ENCODE data around the gene RPS29. TPM values are rescaled to one million over a fixed set of nuclear protein-coding genes. Genes with fewer than 3 reads are reported as not detected.
"Not testable (repeated sequence)": the region's sequence is repeated elsewhere in the genome, so short reads cannot be mapped to it uniquely, and the experiment has no call there.

RPS29 gene
- total RNA-seq, 1 donor from 2014 or later = 5,636 TPM

GRCh38 chr14:49593016-49593415 is 6.8 kb upstream of the RPS29 start:
- no peak for DNase-seq (ENCODE audit: low spot score)
- Histone ChIP-seq H3K9ac (no peak overlapping the region), H3F3A (ENCODE audit: low read depth) (peaks cover 13% of the 10 kb centered on the region), H3K4me2 (no peak overlapping the region), H3K9me3 (ENCODE audit: low read depth) (no peaks in the 10 kb centered on the region), H4K20me1 (ENCODE audit: low read depth) (no peaks in the 10 kb centered on the region), H3K4me1 (no peaks in the 10 kb centered on the region), H3K79me2 (ENCODE audit: low read depth) (peaks cover 9% of the 10 kb centered on the region), H2AFZ (replicated peaks) (no peak overlapping the region), H3K4me3 (no peak overlapping the region), H3K27ac (no peak overlapping the region), H3K36me3 (no peaks in the 10 kb centered on the region), H3K27me3 (no peaks in the 10 kb centered on the region)
- Mint-ChIP-seq H3K27me3 (ENCODE audit: insufficient read depth, low read depth) (no peaks in the 10 kb centered on the region), H3K4me3 (no peak overlapping the region), H3K36me3 (no peaks in the 10 kb centered on the region), H3K9me3 (no peaks in the 10 kb centered on the region), H3K4me1 (peaks cover 9% of the 10 kb centered on the region), H3K27ac (no peak overlapping the region)
- no peak for TF ChIP-seq CTCF (IDR thresholded peaks at IDR 0.05)
- TF ChIP-seq EZH2 (IDR thresholded peaks at IDR 0.05) = no peak
- TF ChIP-seq EZH2phosphoT487 (IDR thresholded peaks at IDR 0.05) = no peak

GRCh38 chr14:49589387-49589786 is 3.2 kb upstream of the RPS29 start:
- Histone ChIP-seq H3K36me3 (no peaks in the 10 kb centered on the region), H3K9ac (no peak overlapping the region), H3K4me3 (no peak overlapping the region), H2AFZ (replicated peaks) (no peak overlapping the region), H3K9me3 (ENCODE audit: low read depth) (no peaks in the 10 kb centered on the region), H3K79me2 (ENCODE audit: low read depth) (peaks cover 18% of the 10 kb centered on the region), H3K27ac (no peak overlapping the region), H3K27me3 (no peaks in the 10 kb centered on the region), H4K20me1 (ENCODE audit: low read depth) (peaks cover 15% of the 10 kb centered on the region), H3K4me2 (no peak overlapping the region), H3F3A (ENCODE audit: low read depth) (peaks cover 14% of the 10 kb centered on the region), H3K4me1 (no peaks in the 10 kb centered on the region)
- H3K27ac Mint-ChIP-seq = no peak overlapping the region
- H3K4me1 Mint-ChIP-seq = peaks cover 15% of the 10 kb centered on the region
- H3K36me3 Mint-ChIP-seq = peaks cover 10% of the 10 kb centered on the region
- peaks cover 20% of the 10 kb centered on the region for H3K27me3 Mint-ChIP-seq (ENCODE audit: insufficient read depth, low read depth)
- TF ChIP-seq CTCF (IDR thresholded peaks at IDR 0.05) = no peak
- TF ChIP-seq EZH2 (IDR thresholded peaks at IDR 0.05) = no peak
- TF ChIP-seq EZH2phosphoT487 (IDR thresholded peaks at IDR 0.05) = no peak
- no peak for DNase-seq (ENCODE audit: low spot score)
- no peak overlapping the region for H3K4me3 Mint-ChIP-seq
- peaks cover 4% of the 10 kb centered on the region for H3K9me3 Mint-ChIP-seq

- peak overlapping the region; percentile 98 for H3K27ac Mint-ChIP-seq
- no peak overlapping the region for H3K9ac ChIP-seq
- peak overlapping the region; percentile 48 for H2AFZ ChIP-seq (replicated peaks)
- peaks cover 4% of the 10 kb centered on the region for H3K9me3 Mint-ChIP-seq
- peak overlapping the region; percentile 31 for H3K4me2 ChIP-seq
- peaks cover 25% of the 10 kb centered on the region for H3K4me1 Mint-ChIP-seq
- peaks cover 36% of the 10 kb centered on the region for H3F3A ChIP-seq (ENCODE audit: low read depth)
- H3K9me3 ChIP-seq (ENCODE audit: low read depth) = no peaks in the 10 kb centered on the region
- H3K27me3 ChIP-seq = no peaks in the 10 kb centered on the region
- H3K36me3 ChIP-seq = peaks cover 15% of the 10 kb centered on the region
- DNase-seq (ENCODE audit: low spot score) = peak; percentile 57
- H3K36me3 Mint-ChIP-seq = peaks cover 31% of the 10 kb centered on the region
- H3K4me1 ChIP-seq = peaks cover 6% of the 10 kb centered on the region
- H4K20me1 ChIP-seq (ENCODE audit: low read depth) = peaks cover 41% of the 10 kb centered on the region
- H3K27me3 Mint-ChIP-seq (ENCODE audit: insufficient read depth, low read depth) = peaks cover 20% of the 10 kb centered on the region
- TF ChIP-seq CTCF (IDR thresholded peaks at IDR 0.05) (peak; percentile 91), EZH2phosphoT487 (IDR thresholded peaks at IDR 0.05) (no peak), EZH2 (IDR thresholded peaks at IDR 0.05) (no peak)
- peak overlapping the region; percentile 21 for H3K27ac ChIP-seq
- peak overlapping the region; percentile 76 for H3K4me3 ChIP-seq
- peaks cover 44% of the 10 kb centered on the region for H3K79me2 ChIP-seq (ENCODE audit: low read depth)
- peak overlapping the region; percentile 95 for H3K4me3 Mint-ChIP-seq
Measured at GRCh38 chr14:49586673-49587460, 687 bp upstream of the RPS29 start.

- peaks cover 36% of the 10 kb centered on the region for H3K36me3 Mint-ChIP-seq
- H3K27ac Mint-ChIP-seq = peak overlapping the region; percentile 98
- peaks cover 58% of the 10 kb centered on the region for H4K20me1 ChIP-seq (ENCODE audit: low read depth)
Measured at GRCh38 chr14:49584981-49585640, 1.1 kb downstream of the RPS29 start.

More at GRCh38 chr14:49584981-49585640, 1.1 kb downstream of the RPS29 start:
- Histone ChIP-seq H3F3A (ENCODE audit: low read depth) (peaks cover 36% of the 10 kb centered on the region), H3K4me2 (peak overlapping the region; percentile 82), H3K4me3 (peak overlapping the region; percentile 76), H3K9ac (peak overlapping the region; percentile 79), H3K36me3 (peaks cover 15% of the 10 kb centered on the region), H3K79me2 (ENCODE audit: low read depth) (peaks cover 61% of the 10 kb centered on the region)
- not testable (repeated sequence) for H3K27ac ChIP-seq; H3K4me1 ChIP-seq; H3K9me3 ChIP-seq (ENCODE audit: low read depth); H2AFZ ChIP-seq (replicated peaks); H3K27me3 ChIP-seq; H3K9me3 Mint-ChIP-seq
- Mint-ChIP-seq H3K4me1 (peaks cover 28% of the 10 kb centered on the region), H3K4me3 (peak overlapping the region; percentile 95), H3K27me3 (ENCODE audit: insufficient read depth, low read depth) (peaks cover 20% of the 10 kb centered on the region)
- peak; percentile 16 for DNase-seq (ENCODE audit: low spot score)

Measured in neural progenitor cell (in vitro differentiated cells).